ENCODE data around the gene XYLT1. TPM values are rescaled to one million over a fixed set of nuclear protein-coding genes. Genes with fewer than 3 reads are reported as not detected.

XYLT1 gene
- total RNA-seq (3.5 TPM), polyA plus RNA-seq (2.2 TPM)
- long read RNA-seq, donor 1, result 0 reads
- long read RNA-seq, donor 2, result 0 reads
- long read RNA-seq, donor 3, full-length matches to known transcripts, result 2 of 2 reads
- long read RNA-seq, donor 3, partial matches to known transcripts, result 0 of 2 reads
- long read RNA-seq, donor 3, other reads (novel, unspliced or antisense), result 0 of 2 reads
- long read RNA-seq, donor 4, result 0 reads
- long read RNA-seq, donor 5, full-length matches to known transcripts, result 1 of 1 reads
- long read RNA-seq, donor 5, partial matches to known transcripts, result 0 of 1 reads
- long read RNA-seq, donor 5, other reads (novel, unspliced or antisense), result 0 of 1 reads
- long read RNA-seq, donor 6, result 0 reads
- long read RNA-seq, donor 7, result 0 reads
- long read RNA-seq, donor 8, result 0 reads
- long read RNA-seq, donor 9, result 0 reads
- long read RNA-seq, donor 10, result 0 reads

DNA sequence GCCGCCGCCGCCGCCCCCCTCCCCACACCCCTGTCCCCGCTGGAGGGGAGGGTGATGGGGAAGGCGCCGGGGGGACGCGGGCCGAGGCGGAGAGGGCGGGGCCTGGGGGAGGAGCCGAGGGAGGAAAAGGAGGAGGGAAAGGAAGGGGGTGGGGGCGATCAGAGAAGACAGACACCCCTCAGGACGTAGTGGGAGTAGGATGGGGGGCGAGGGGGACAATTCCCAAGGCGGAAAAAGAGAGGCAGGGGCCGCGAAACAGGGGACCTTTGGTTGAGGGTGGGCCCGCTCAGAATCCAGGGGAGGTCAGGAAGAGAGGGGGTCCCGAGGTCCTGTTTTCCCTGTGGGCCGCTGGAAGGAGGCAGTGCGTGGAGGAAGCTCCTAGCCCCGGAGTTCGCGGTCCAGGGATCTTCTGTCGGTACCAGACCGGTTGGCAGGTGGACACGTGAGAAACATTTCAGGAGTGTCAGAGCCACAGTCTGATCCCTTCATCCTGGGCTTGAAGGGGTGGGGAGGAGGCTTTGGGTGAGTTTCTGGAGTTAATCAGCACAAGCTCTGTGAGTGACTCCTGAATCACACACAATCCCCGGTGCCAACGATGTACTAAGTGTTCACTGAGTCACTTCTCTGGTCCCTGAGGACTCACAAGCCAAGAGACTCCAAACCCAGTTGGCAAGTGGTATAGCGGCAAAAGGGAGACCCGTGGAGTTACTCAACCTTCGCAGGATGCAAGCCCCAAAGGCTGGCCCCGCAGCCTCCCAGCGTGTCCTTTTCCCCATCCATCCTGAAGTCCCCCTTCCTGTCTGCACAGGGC is at the start of gene XYLT1:
XYLT1 (minus strand) TSS at position 53 of the 811 bp plus-strand sequence. CDS start 164 bp downstream, outside the sequence.
- Histone ChIP-seq H3K4me1 (ENCODE audit: control insufficient read depth in 2 of 2, insufficient read depth in 2 of 2, low read length in 2 of 2) (peaks cover 12 to 48% of the 10 kb centered on the region in 2 donors), H3K36me3 (ENCODE audit: control insufficient read depth in 2 of 2, insufficient read depth in 2 of 2, low read length in 1 of 2) (no peaks in the 10 kb centered on the region), H3K9me3 (ENCODE audit: control insufficient read depth in 2 of 2, insufficient read depth in 1 of 2, low read length in 1 of 2) (no peaks in the 10 kb centered on the region), H3K4me3 (ENCODE audit: low read length in 2 of 2) (peak within 1 kb of the TSS; percentile 60 to 83), H3K27ac (ENCODE audit: low read depth in 1 of 2, low read length in 1 of 2) (peak within 1 kb of the TSS in 1 of 2 donors; percentile 68), H3K27me3 (ENCODE audit: control insufficient read depth in 2 of 2, insufficient read depth in 1 of 2, low read length in 1 of 2) (peaks cover 0 to 24% of the 10 kb centered on the region in 2 donors)
- peak in 4 of 9 donors; percentile 52 to 73 (median 59) for DNase-seq (ENCODE audit: low read depth in 6 of 9, low spot score in 9 of 9)
- 23% methylated on average over 32 of the region's 36 CpGs for WGBS

- WGBS, result 94% methylated on average over 3 of the region's 3 CpGs
- H3K4me3 ChIP-seq (ENCODE audit: low read length in 2 of 2), result no peak overlapping the region
- DNase-seq (ENCODE audit: low read depth in 6 of 9, low spot score in 9 of 9), result no peak
- no peaks in the 10 kb centered on the region for H3K27me3 ChIP-seq (ENCODE audit: control insufficient read depth in 2 of 2, insufficient read depth in 1 of 2, low read length in 1 of 2)
- H3K36me3 ChIP-seq (ENCODE audit: control insufficient read depth in 2 of 2, insufficient read depth in 2 of 2, low read length in 1 of 2), result no peaks in the 10 kb centered on the region
- H3K4me1 ChIP-seq (ENCODE audit: control insufficient read depth in 2 of 2, insufficient read depth in 2 of 2, low read length in 2 of 2), result no peaks in the 10 kb centered on the region
- no peaks in the 10 kb centered on the region for H3K9me3 ChIP-seq (ENCODE audit: control insufficient read depth in 2 of 2, insufficient read depth in 1 of 2, low read length in 1 of 2)
- no peak overlapping the region for H3K27ac ChIP-seq (ENCODE audit: low read depth in 1 of 2, low read length in 1 of 2)
Measured at GRCh38 chr16:17520111-17520510, 49.4 kb upstream of the XYLT1 start.

DNA sequence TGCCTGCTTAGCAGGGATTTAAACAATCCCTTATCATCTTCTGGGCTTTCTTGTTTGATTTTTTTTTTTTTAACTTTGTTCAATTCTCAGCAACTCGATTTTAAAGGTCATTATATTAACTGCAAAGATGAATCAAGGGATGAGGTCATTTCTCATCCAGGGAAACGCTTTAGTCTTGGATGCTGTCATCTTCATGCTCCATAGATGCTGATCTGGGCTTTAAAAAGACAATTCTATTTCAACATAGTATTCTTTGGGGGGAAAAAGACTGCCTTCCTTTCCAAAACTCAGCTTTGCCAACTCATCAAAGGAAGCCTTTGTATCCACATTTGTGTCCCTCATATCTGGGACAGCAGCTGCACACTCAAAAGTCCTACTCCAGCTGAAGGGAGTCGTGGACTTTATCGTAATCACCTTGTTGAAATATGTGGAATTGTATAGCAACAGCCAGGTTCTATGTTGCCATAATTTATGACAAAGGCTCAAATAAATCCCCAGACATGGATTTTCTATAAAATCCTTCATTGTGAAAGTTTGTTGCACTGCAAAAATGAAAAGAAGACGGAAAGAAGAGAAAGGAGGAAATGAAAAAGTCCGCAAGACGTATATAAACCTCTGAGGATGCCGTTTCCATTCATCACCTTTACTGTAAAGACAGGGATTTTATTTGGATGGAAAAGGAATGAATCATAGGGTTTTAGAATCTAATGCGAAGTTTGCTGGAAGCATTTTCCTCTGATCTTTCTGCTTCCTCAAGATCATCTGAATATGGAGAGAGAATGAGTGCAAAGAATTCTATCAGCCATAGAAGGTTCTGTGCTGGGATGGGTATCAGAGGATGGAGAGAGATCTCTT is 48.6 kb upstream of the XYLT1 start:
- no peak for DNase-seq (ENCODE audit: low read depth in 6 of 9, low spot score in 9 of 9)
- Histone ChIP-seq H3K4me1 (ENCODE audit: control insufficient read depth in 2 of 2, insufficient read depth in 2 of 2, low read length in 2 of 2) (no peaks in the 10 kb centered on the region), H3K9me3 (ENCODE audit: control insufficient read depth in 2 of 2, insufficient read depth in 1 of 2, low read length in 1 of 2) (no peaks in the 10 kb centered on the region), H3K27ac (ENCODE audit: low read depth in 1 of 2, low read length in 1 of 2) (no peak overlapping the region), H3K4me3 (ENCODE audit: low read length in 2 of 2) (no peak overlapping the region), H3K36me3 (ENCODE audit: control insufficient read depth in 2 of 2, insufficient read depth in 2 of 2, low read length in 1 of 2) (no peaks in the 10 kb centered on the region), H3K27me3 (ENCODE audit: control insufficient read depth in 2 of 2, insufficient read depth in 1 of 2, low read length in 1 of 2) (no peaks in the 10 kb centered on the region)
- WGBS, result 90% methylated on average over 9 of the region's 9 CpGs

DNA sequence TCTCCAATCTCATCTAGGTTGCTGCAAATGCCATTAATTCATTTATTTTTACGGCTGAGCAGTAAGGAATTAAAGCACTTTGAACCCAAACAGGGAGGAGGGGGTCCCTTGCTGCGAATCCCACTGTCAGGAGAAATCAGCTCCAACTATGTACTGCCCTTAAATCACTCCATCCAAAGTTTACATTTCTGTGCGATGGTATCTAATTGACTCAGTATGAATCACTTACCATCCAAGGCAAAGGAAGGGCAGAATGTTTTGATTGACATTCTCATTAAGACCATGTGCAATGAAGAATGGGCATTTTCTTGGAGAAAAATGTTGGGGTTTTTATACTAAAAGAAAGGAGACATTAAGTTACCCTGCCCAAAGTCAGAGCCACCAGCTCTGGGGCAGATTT is 47.7 kb upstream of the XYLT1 start:
- no peaks in the 10 kb centered on the region for H3K36me3 ChIP-seq (ENCODE audit: control insufficient read depth in 2 of 2, insufficient read depth in 2 of 2, low read length in 1 of 2)
- 92% methylated on average over 3 of the region's 3 CpGs for WGBS

GRCh38 chr16:17515421-17516210 is 44.9 kb upstream of the XYLT1 start:
- no peak overlapping the region for H3K27ac ChIP-seq (ENCODE audit: low read depth in 1 of 2, low read length in 1 of 2)
- DNase-seq (ENCODE audit: low read depth in 6 of 9, low spot score in 9 of 9), result no peak
- no peak overlapping the region for H3K4me3 ChIP-seq (ENCODE audit: low read length in 2 of 2)
- no peaks in the 10 kb centered on the region for H3K9me3 ChIP-seq (ENCODE audit: control insufficient read depth in 2 of 2, insufficient read depth in 1 of 2, low read length in 1 of 2)
- 95% methylated on average over 10 of the region's 10 CpGs for WGBS
- H3K27me3 ChIP-seq (ENCODE audit: control insufficient read depth in 2 of 2, insufficient read depth in 1 of 2, low read length in 1 of 2), result no peaks in the 10 kb centered on the region
- no peaks in the 10 kb centered on the region for H3K36me3 ChIP-seq (ENCODE audit: control insufficient read depth in 2 of 2, insufficient read depth in 2 of 2, low read length in 1 of 2)
- no peaks in the 10 kb centered on the region for H3K4me1 ChIP-seq (ENCODE audit: control insufficient read depth in 2 of 2, insufficient read depth in 2 of 2, low read length in 2 of 2)

More for the DNA sequence above, 47.7 kb upstream of the XYLT1 start:
- Histone ChIP-seq H3K27me3 (ENCODE audit: control insufficient read depth in 2 of 2, insufficient read depth in 1 of 2, low read length in 1 of 2) (no peaks in the 10 kb centered on the region), H3K4me3 (ENCODE audit: low read length in 2 of 2) (no peak overlapping the region), H3K9me3 (ENCODE audit: control insufficient read depth in 2 of 2, insufficient read depth in 1 of 2, low read length in 1 of 2) (no peaks in the 10 kb centered on the region), H3K27ac (ENCODE audit: low read depth in 1 of 2, low read length in 1 of 2) (no peak overlapping the region), H3K4me1 (ENCODE audit: control insufficient read depth in 2 of 2, insufficient read depth in 2 of 2, low read length in 2 of 2) (no peaks in the 10 kb centered on the region)
- no peak for DNase-seq (ENCODE audit: low read depth in 6 of 9, low spot score in 9 of 9)

- H3K27ac ChIP-seq (ENCODE audit: low read depth in 1 of 2, low read length in 1 of 2), result no peak overlapping the region
- no peaks in the 10 kb centered on the region for H3K9me3 ChIP-seq (ENCODE audit: control insufficient read depth in 2 of 2, insufficient read depth in 1 of 2, low read length in 1 of 2)
- H3K36me3 ChIP-seq (ENCODE audit: control insufficient read depth in 2 of 2, insufficient read depth in 2 of 2, low read length in 1 of 2), result no peaks in the 10 kb centered on the region
- DNase-seq (ENCODE audit: low read depth in 6 of 9, low spot score in 9 of 9), result no peak
- H3K27me3 ChIP-seq (ENCODE audit: control insufficient read depth in 2 of 2, insufficient read depth in 1 of 2, low read length in 1 of 2), result no peaks in the 10 kb centered on the region
- WGBS, result 74% methylated on average over 6 of the region's 6 CpGs
- no peaks in the 10 kb centered on the region for H3K4me1 ChIP-seq (ENCODE audit: control insufficient read depth in 2 of 2, insufficient read depth in 2 of 2, low read length in 2 of 2)
- H3K4me3 ChIP-seq (ENCODE audit: low read length in 2 of 2), result no peak overlapping the region
Measured at GRCh38 chr16:17512636-17513220, 42.0 kb upstream of the XYLT1 start.

DNA sequence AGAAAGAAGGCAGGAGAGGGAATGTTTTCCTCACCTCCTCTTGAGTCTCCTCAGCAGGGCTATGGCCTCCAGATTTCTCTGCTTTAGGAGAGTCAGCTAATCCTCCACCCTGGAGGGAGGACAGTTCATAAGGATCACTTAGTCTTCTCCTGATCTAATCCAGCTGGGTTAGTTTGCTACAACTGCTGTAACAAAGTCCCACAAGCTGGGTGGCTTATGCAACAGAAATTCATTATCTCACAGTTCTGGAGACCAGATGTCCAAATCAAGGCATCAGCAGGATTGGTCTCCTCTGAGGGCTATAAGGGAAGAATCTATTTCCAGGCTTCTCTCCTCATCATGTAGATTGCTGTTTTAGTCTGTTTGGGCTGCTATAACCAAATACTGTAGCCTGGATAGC is 40.6 kb upstream of the XYLT1 start:
- Histone ChIP-seq H3K36me3 (ENCODE audit: control insufficient read depth in 2 of 2, insufficient read depth in 2 of 2, low read length in 1 of 2) (no peaks in the 10 kb centered on the region), H3K4me1 (ENCODE audit: control insufficient read depth in 2 of 2, insufficient read depth in 2 of 2, low read length in 2 of 2) (no peaks in the 10 kb centered on the region), H3K27me3 (ENCODE audit: control insufficient read depth in 2 of 2, insufficient read depth in 1 of 2, low read length in 1 of 2) (no peaks in the 10 kb centered on the region), H3K4me3 (ENCODE audit: low read length in 2 of 2) (no peak overlapping the region), H3K27ac (ENCODE audit: low read depth in 1 of 2, low read length in 1 of 2) (no peak overlapping the region), H3K9me3 (ENCODE audit: control insufficient read depth in 2 of 2, insufficient read depth in 1 of 2, low read length in 1 of 2) (no peaks in the 10 kb centered on the region)
- DNase-seq (ENCODE audit: low read depth in 6 of 9, low spot score in 9 of 9), result no peak

- Histone ChIP-seq H3K27ac (ENCODE audit: low read depth in 1 of 2, low read length in 1 of 2) (no peak overlapping the region), H3K27me3 (ENCODE audit: control insufficient read depth in 2 of 2, insufficient read depth in 1 of 2, low read length in 1 of 2) (no peaks in the 10 kb centered on the region), H3K4me3 (ENCODE audit: low read length in 2 of 2) (no peak overlapping the region), H3K36me3 (ENCODE audit: control insufficient read depth in 2 of 2, insufficient read depth in 2 of 2, low read length in 1 of 2) (no peaks in the 10 kb centered on the region), H3K4me1 (ENCODE audit: control insufficient read depth in 2 of 2, insufficient read depth in 2 of 2, low read length in 2 of 2) (no peaks in the 10 kb centered on the region), H3K9me3 (ENCODE audit: control insufficient read depth in 2 of 2, insufficient read depth in 1 of 2, low read length in 1 of 2) (no peaks in the 10 kb centered on the region)
- DNase-seq (ENCODE audit: low read depth in 6 of 9, low spot score in 9 of 9), result no peak
- 95% methylated on average over 3 of the region's 3 CpGs for WGBS
Measured at GRCh38 chr16:17510567-17510966, 39.8 kb upstream of the XYLT1 start.

Data from thymus (tissue), 14 donors.